HG02763 (cell line): Measurements from ENCODE around the gene CACNA1G.

Experiments used
- ATAC-seq: cut with Tn5 transposase; IDR thresholded peaks from one replicate; pipeline ENCODE4 v1.9.1; 2021; ENCODE audit warnings: mild to moderate bottlenecking, moderate library complexity; ENCODE audit not compliant: unreplicated experiment

The CACNA1G gene

GRCh38 chr17:50642722-50643656, 82.5 kb downstream of the CACNA1G start:
- no peak for ATAC-seq

GRCh38 chr17:50645748-50646682, 85.5 kb downstream of the CACNA1G start:
- ATAC-seq = no peak

DNA sequence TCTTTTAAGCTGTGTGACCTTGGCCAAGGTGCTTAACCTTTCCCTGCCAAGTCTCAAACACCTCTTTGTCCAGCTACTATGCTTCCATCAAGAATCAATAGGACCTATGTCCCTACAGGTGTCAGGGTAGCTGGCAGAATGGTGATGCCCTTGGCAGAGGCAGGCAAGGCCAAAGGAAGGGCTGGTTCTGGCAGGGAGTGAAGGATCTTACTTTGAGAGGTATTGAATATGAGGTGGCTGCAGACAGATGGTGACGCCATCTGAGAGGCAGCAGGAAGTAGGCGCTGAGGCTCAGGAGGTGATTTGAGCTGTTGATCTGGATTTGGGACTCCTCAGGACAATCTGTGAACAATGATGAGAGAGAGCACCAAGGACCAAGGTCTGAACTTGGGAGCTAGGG, 86.7 kb downstream of the CACNA1G start:
- ATAC-seq = no peak

- ATAC-seq = no peak
Observed at GRCh38 chr17:50649042-50649908, 88.8 kb downstream of the CACNA1G start.

DNA sequence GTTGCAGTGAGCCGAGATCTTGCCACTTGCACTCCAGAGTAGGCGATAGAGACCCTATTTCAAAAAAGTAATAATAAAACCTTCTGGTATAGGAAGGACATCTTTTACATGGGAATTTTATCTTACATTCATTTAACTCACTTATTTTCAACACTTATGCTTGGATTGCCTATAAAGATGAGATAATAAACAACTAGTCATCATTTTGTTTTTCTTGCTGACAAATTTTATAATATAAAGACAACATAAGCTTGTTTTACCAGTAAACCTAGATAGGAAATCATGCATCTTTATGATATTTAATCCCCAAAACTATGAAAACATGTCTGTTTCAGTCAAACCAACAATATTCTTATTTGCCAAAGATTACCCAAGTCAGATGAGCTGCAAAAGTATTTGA, 91.1 kb downstream of the CACNA1G start:
- ATAC-seq = no peak

DNA sequence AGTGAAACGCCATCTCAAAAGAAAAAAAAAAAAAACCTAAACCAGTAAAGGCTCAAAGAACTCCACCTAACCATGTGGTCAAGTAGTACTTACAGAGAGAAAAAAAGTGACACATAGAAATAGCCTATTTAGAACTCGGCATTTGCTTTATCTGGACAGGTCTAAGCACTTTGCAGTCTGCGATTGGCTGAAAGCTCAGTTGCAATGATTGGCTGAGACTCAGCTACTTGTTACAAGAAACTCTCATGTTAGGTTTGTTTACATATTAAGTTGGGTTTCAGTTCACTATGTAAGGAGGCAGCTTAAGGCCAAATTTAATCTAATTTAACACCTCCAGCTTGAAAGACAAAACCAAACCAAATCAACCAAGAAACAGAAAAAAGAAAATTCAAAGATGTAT, 93.2 kb downstream of the CACNA1G start:
- ATAC-seq = no peak

- no peak for ATAC-seq
Observed at GRCh38 chr17:50656509-50656908, 96.0 kb downstream of the CACNA1G start.

DNA sequence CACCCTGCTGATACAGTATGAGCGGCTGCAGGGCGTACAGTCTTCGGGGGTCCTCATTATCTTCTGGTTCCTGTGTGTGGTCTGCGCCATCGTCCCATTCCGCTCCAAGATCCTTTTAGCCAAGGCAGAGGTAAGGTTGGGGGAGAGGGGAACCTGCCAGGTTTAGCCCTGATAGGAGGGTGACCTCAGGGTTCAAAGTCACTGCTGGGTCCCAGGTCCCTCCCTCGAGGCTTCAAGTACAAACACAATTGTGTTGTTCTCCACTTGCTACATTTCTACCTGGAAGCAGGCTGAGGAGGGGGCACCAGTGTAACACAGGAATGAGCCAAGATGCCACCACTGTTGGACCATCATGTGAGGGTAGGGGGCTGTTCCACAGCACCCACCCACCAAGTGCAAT, 96.5 kb downstream of the CACNA1G start:
- ATAC-seq = no peak

DNA sequence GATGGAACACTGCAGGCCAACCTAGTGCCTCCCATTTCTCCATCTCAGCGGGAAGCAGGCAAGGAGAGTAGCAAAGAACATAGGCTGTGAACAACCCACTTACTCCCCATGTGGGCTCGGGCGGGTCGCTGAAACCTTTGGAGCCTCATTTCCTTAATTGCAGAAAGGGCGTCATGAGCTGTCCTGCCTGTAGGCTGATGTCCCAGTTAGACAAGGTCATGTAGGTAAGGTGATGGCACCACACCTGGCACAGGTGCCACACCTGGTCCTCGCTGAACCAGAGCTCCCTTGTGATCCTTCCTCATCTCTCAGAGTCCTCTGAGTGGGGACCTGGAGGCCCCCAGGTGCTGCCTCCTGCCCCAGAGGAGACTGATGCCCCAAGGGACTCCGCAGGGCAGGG, 97.1 kb downstream of the CACNA1G start:
- ATAC-seq = no peak

GRCh38 chr17:50658616-50659015, 98.1 kb downstream of the CACNA1G start:
- ATAC-seq = no peak

DNA sequence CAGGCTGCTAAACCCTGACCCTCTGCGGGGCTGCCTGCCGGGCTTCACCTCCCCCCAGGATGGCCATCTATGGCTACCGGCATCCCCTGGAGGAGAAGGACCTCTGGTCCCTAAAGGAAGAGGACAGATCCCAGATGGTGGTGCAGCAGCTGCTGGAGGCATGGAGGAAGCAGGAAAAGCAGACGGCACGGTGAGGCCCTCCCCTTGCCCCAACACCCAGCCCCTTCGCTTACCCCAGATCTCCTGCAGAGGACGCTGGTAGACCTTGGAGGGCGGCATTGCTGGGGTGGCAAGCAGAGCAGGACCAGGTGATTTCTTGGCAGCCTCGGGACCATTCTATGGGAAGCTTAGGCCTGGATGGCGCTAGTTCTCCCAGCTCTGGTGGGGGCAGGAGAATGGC, 98.7 kb downstream of the CACNA1G start:
- no peak for ATAC-seq

GRCh38 chr17:50660042-50660886, 99.7 kb downstream of the CACNA1G start:
- no peak for ATAC-seq

DNA sequence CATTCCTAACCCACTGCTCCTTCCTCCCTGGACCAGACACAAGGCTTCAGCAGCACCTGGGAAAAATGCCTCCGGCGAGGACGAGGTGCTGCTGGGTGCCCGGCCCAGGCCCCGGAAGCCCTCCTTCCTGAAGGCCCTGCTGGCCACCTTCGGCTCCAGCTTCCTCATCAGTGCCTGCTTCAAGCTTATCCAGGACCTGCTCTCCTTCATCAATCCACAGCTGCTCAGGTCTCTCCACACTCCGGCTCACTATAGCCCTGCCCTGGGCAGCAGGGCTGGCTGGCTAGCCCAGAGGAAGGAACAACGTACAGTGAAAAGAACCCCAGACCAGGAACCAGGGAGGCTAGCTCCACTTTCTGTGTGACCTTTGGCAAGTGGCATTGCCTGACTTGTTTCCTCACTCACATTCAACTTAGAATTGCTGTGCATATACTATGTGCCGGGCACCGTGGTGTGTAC, 100.4 kb downstream of the CACNA1G start:
- no peak for ATAC-seq

DNA sequence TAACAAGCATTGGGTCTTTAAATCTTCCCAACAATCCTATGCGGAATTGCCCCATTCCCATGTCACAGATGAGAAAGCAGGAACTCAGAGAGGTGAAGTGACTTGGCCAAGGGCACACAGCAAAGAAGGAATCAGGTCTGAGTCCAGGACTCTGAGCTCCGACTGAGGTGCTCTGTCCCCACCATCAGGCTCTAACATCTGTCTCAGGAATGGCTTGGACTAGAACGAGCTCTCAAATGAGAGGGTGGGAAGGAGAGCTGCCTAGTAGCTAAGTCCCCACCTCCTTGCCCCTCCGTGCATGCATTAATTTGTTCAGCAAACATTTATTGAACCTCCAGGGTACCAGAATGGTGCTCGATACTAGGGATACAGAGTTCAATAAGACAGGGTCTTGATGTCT, 100.8 kb downstream of the CACNA1G start:
- ATAC-seq = no peak

DNA sequence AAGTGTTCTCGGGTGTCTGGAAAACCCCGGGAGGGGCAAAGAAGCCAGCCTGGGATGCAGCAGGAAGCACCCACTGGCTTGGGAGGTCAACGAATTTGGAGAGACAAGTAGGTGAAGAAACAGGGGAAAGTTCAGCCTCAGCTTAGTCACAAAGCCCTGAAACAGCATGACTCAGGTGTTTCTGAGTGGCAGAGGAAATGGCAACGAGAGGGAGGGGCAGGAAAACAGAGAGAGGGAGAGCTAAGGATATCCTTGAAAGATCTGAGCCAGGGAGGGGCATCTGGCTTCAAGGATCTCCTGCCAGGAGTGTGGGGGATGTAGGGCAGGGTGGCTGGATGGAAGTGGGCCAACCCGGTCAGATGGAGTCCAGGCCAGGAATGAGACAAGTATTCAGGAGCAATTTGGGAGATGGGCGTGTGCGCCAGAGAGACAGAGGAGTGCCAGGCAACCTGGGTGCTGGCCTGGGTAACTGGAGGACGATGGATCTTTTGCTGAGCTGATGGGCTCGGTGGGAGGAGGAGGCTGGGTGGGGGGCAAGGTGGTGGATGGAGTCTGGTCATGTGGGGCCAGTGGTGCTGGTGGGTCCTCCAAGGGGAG, 101.4 kb downstream of the CACNA1G start:
- ATAC-seq = no peak

DNA sequence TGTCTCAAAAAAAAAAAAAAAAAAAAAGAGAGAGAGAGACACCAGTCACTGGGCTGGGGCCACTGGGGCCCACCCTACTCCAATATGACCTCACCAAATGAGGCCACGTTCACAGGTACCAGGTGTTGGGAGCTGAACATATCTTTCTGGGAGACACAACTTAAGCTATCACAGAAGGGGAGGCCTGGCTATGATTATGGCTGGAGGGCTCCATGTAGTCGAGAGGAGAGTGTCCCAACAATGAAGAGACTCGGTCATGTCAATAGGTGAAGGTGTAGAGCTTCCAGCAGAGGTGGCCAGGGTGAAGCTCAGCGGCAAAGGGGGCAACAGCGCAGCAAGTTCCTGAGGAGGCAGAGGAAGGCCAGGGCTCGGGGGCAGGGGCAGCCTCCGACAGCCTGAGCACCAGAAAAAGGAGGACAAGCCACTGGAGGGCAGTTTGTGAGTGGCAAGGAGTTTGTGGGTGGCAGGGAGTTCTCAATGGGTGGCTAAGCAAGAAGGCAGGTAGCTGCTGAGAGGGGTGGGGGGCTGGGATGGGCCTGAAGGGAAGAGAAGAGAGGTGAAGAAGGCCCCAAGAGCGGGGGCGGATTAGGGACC, 102.2 kb downstream of the CACNA1G start:
- no peak for ATAC-seq

DNA sequence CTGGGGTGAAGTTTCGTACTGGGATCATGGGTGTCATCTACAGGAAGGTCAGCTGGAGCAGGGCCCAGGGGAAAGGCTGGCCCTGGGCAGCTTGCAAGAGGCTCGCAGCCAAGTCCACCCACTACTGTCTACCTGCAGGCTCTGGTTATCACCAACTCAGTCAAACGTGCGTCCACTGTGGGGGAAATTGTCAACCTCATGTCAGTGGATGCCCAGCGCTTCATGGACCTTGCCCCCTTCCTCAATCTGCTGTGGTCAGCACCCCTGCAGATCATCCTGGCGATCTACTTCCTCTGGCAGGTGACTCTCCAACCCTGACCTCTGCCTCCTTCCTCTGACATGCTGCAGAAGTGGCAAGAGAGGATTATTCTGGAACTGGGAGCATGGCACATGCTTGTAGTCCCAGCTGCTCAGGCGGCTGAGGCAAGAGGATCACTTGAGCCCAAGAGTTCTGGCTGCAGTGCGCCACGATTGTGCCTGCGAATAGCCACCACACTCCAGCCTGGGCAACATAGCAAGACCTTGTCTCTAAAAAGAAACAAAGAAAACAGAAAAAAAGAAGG, 103.4 kb downstream of the CACNA1G start:
- ATAC-seq = no peak

DNA sequence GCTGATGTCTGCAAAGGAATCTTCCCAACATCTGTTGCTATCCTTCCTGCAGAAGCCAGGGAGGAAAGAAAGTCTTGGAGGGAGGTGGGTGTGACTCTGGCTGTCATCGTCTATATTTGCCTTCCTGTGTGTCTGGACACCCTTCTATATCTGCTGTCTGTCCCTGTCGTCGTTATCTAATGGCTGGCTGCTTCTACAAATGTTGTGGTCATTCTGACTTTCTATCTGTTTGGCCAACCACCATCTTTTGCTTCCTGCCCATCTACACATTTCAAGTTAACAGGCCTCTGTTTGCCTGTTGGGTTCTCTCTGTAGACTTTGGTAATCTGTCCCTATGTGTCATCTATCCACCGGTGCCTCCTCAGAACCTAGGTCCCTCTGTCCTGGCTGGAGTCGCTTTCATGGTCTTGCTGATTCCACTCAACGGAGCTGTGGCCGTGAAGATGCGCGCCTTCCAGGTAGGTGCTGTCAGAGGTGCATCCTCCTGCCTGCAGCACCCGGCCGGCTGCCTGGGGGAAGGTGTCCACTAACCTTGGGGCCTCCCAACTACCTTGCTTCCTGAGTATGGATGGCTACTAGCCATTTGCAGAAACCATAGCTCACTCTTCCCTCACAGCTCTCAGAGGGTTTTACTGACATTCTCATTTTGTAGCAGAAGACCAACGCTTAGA, 104.4 kb downstream of the CACNA1G start:
- no peak for ATAC-seq
